Activated naive CD4-positive, alpha-beta T cell treated with anti-CD3 and anti-CD28 coated beads for 36 hours (primary cell): Measurements from ENCODE around the gene PPARA. TPM values are rescaled to one million over a fixed set of nuclear protein-coding genes. Genes with fewer than 3 reads are reported as not detected.
"Not testable (repeated sequence)": the region's sequence is repeated elsewhere in the genome, so short reads cannot be mapped to it uniquely, and the experiment has no call there.

Experiments
- CTCF ChIA-PET: fragments of 350-600 bp; sonication (Branson Sonifier 250); formaldehyde crosslinking; loops from one replicate; lab custom pipeline; 2021; ENCODE audit warnings: antibody characterized with exemption; lab: Charles Lee
- DNase-seq: peaks from one replicate; pipeline ENCODE4 v3.0.0-alpha.2; 2020
- H3K27ac Mint-ChIP-seq: one replicate; pipeline ENCODE4 v1.8.0; 2021; ENCODE audit warnings: mild to moderate bottlenecking, mixed read lengths
- H3K27me3 Mint-ChIP-seq: one replicate; pipeline ENCODE4 v1.8.0; 2021; ENCODE audit warnings: low read depth, mixed read lengths
- H3K36me3 Mint-ChIP-seq: one replicate; pipeline ENCODE4 v1.8.0; 2021; ENCODE audit warnings: low read depth, mixed read lengths
- H3K4me1 Mint-ChIP-seq: one replicate; pipeline ENCODE4 v1.8.0; 2021; ENCODE audit warnings: low read depth, mixed read lengths
- H3K4me3 Mint-ChIP-seq: one replicate; pipeline ENCODE4 v1.8.0; 2021; ENCODE audit warnings: mild to moderate bottlenecking, moderate library complexity, mixed read lengths
- H3K9me3 Mint-ChIP-seq: one replicate; pipeline ENCODE4 v1.8.0; 2021; ENCODE audit warnings: mixed read lengths
- intact Hi-C: fragments of 100-400 bp; cut with micrococcal nuclease; formaldehyde crosslinking; loops from one replicate; pipeline ENCODE4 v1.15.1; 2023
- total RNA-seq, 2 experiments: library from RNA; stranded (reverse); gene quantifications; one replicate each; pipeline ENCODE4 v1.2.3, GENCODE V29; 2021

PPARA gene
- total RNA-seq, 2 experiments from 2014 or later: 4.9 to 6.5 TPM

DNA sequence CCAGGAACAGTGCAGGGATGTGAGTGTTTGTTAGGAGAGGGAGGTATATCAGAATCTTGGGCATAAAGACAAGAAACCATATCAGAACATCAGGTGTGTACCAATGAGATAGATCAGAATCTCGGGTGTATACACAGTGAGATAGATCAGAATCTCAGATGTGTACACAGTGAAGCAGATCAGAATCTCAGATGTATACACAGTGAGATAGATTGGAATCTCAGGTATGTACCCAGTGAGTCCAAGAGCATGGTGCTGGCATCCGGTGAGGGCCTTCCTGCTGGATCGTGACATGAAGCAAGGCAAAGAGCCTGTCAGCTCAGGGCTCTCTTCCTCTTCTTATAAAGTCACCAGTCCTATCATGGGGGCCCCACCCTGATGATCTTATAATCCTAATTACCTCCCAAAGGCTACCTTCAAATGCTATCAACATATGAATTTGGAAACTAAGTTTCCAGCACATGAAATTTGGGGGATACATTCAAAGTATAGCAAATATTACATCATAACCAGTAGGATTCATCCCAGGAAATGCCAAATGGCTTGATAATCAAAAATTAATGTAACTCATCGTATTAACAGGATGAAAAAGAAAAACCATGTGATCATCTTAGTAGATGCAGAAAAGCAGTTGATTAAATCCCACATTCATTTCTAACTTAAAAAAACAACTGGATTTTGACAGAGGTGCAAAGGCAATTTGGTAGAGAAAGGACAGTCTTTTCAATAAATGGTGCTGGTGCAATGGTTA is 28.6 kb downstream of the PPARA start:
- Mint-ChIP-seq H3K36me3 (peaks cover 48% of the 10 kb centered on the region), H3K4me3 (no peak overlapping the region), H3K9me3 (peaks cover 32% of the 10 kb centered on the region), H3K27ac (no peak overlapping the region), H3K4me1 (peaks cover 3% of the 10 kb centered on the region), H3K27me3 (no peaks in the 10 kb centered on the region)
- intact Hi-C loops: no loop called here
- CTCF ChIA-PET: no interaction called here
- no peak for DNase-seq

DNA sequence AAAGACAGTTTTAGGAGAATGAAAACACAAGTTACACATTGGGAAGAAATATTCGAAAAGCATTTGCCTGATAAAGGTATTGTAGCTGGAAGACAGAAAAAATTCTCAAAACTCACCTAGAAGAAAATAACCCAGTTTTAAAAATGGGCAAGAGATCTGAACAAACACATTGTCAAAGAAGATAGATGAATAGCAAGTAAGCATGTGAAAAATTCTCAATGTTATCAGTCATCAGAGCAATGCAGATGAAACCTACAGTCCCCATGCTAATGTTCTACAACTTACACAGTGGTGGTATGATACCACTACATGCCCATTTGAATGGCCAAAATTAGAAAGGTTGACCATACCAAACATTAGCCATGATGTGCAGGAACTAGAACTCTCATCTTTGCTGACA is 29.4 kb downstream of the PPARA start:
- intact Hi-C loops: no loop called here
- Mint-ChIP-seq H3K4me3 (no peak overlapping the region), H3K9me3 (peaks cover 32% of the 10 kb centered on the region), H3K4me1 (peaks cover 3% of the 10 kb centered on the region), H3K27ac (no peak overlapping the region), H3K27me3 (no peaks in the 10 kb centered on the region), H3K36me3 (peaks cover 48% of the 10 kb centered on the region)
- CTCF ChIA-PET: no interaction called here
- no peak for DNase-seq

DNA sequence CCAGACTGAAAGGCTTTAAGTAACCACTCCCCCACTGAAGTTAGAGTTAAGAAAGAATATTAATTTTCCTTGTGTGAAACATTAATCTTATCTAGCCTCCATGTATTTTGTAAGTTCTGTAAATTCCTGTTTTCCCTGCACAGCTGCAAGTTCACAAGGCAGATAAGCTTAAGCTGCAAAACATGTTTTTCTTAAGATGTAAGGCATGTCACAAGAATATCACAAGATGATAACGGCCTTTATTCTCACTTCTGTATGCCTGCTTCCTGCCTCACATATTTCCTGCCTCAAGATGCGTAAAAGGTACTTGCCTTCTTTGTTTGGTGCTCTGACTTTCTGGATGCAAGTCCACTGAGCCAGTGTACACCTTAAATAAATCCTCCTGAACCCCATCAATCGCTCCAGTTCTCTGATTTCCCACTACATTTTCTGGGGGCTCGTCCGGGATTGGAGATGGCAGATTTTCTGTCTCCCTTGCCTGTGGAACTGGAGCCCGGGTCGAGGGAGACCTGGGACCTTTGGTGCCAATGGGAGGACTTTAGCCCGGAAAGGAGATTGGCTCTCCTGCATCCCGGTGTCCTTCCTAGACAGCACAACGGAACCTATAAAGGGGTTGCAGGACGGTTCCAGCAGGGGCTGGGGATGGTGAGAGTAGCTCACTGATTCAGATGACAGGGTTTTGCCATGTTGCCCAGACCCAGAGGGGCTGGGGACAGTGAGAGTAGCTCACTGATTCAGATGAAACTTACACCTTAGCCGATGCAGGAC is 30.2 kb downstream of the PPARA start:
- CTCF ChIA-PET: no interaction called here
- Mint-ChIP-seq H3K4me1 (peaks cover 3% of the 10 kb centered on the region), H3K27me3 (no peaks in the 10 kb centered on the region), H3K4me3 (no peak overlapping the region), H3K27ac (no peak overlapping the region), H3K36me3 (peaks cover 50% of the 10 kb centered on the region), H3K9me3 (peaks cover 32% of the 10 kb centered on the region)
- DNase-seq: peak; percentile 23
- intact Hi-C loops: no loop called here

DNA sequence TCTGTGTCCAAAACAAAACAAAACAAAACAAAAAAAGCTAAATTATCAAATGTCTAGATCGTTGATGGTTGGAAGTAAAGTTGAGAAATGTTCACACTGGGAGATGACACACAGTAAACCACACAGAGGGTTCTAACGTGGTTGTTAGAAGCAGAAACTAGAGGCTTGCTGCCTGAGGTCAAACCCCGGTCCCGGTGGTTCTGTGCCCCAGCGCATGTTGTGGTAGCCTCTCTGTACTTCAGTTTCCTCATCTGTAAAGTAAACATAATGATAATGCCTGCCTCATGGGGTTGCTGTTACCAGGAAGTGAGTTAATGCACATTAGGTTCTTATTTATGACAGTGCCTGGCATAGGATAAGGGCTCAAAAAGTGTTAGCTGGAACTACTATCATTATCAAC is 33.4 kb downstream of the PPARA start:
- no peak overlapping the region for H3K4me3 Mint-ChIP-seq
- H3K27ac Mint-ChIP-seq: no peak overlapping the region
- peaks cover 36% of the 10 kb centered on the region for H3K36me3 Mint-ChIP-seq
- no peak for DNase-seq
- intact Hi-C loops: no loop called here
- H3K27me3 Mint-ChIP-seq: no peaks in the 10 kb centered on the region
- no peaks in the 10 kb centered on the region for H3K4me1 Mint-ChIP-seq
- H3K9me3 Mint-ChIP-seq: peaks cover 27% of the 10 kb centered on the region
- CTCF ChIA-PET: no interaction called here

DNA sequence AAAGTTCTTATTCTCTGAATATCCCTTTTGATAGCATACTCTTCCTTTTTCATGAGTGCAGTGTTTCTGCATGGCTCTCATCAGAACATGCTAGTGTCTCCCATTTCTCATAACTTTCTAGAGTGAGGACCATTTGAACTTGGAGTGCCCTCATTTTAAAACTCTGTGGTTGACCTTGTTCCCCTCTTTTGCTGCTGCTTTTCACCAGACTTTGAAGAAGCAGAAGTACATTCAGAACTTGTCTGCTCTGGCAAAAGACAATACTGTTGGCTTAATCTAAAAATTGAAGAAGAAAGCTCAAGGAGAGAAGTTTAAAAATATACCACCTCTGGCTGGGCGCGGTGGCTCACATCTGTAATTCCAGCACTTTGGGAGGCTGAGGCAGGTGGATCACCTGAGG is 35.0 kb downstream of the PPARA start:
- CTCF ChIA-PET: no interaction called here
- H3K36me3 Mint-ChIP-seq: peaks cover 26% of the 10 kb centered on the region

GRCh38 chr22:46187862-46188261 is 37.5 kb downstream of the PPARA start:
- peaks cover 2% of the 10 kb centered on the region for H3K9me3 Mint-ChIP-seq
- no peak overlapping the region for H3K4me3 Mint-ChIP-seq
- CTCF ChIA-PET: no interaction called here
- H3K27me3 Mint-ChIP-seq: no peaks in the 10 kb centered on the region
- intact Hi-C loops: no loop called here
- H3K27ac Mint-ChIP-seq: no peak overlapping the region
- H3K36me3 Mint-ChIP-seq: peaks cover 12% of the 10 kb centered on the region
- no peaks in the 10 kb centered on the region for H3K4me1 Mint-ChIP-seq
- DNase-seq: no peak

More for the DNA sequence above, 35.0 kb downstream of the PPARA start:
- Mint-ChIP-seq H3K4me1 (no peaks in the 10 kb centered on the region), H3K9me3 (peaks cover 14% of the 10 kb centered on the region), H3K27ac (no peak overlapping the region), H3K27me3 (no peaks in the 10 kb centered on the region), H3K4me3 (no peak overlapping the region)
- intact Hi-C loops: no loop called here
- no peak for DNase-seq

DNA sequence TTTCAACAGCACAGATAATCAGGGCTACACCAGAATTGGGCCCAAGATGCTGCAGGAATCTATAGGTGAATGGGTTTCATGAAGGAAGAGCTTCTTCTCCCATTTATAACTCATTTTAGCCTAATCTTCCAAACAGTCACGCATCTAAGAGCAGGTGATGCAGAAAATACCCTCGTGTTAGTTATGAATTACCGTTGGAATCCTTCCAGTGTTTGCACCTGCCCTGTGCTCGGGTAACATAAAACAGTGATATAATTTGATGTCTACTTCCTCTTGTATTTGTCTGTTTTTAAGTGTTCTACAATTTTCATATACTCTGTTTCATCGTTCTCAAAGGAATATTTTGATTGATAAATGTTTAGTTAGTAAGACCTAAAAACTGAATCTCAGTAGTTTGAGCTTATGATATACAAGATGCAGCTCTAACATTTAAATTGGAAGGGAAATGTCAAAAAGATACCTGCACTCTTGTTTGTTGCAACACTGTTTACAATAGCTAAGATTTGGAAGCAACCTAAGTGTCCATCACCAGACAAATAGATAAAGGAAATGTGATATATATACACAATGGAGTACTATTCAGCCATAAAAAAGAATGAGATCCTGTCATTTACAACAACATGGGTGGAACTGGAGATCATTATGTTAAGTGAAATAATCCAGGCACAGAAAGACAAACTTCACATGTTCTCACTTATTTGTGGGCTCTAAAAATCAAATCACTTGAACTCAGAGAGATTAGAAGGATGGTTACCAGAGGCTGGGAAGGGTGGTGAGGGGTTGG is 42.1 kb downstream of the PPARA start:
- Mint-ChIP-seq H3K4me3 (no peak overlapping the region), H3K9me3 (peaks cover 2% of the 10 kb centered on the region), H3K27me3 (no peaks in the 10 kb centered on the region), H3K36me3 (peaks cover 3% of the 10 kb centered on the region), H3K4me1 (no peaks in the 10 kb centered on the region), H3K27ac (no peak overlapping the region)
- DNase-seq: no peak
- intact Hi-C loops: no loop called here
- CTCF ChIA-PET: interaction anchor here (0.6 kb wide), 1 partner anchor 25 kb away, joined by 3 read pairs; no protein-coding TSS in a partner anchor

- DNase-seq: no peak
- no peak overlapping the region for H3K4me3 Mint-ChIP-seq
- CTCF ChIA-PET: no interaction called here
- intact Hi-C loops: no loop called here
- peaks cover 2% of the 10 kb centered on the region for H3K9me3 Mint-ChIP-seq
- H3K27me3 Mint-ChIP-seq: no peaks in the 10 kb centered on the region
- no peak overlapping the region for H3K27ac Mint-ChIP-seq
- no peaks in the 10 kb centered on the region for H3K4me1 Mint-ChIP-seq
- H3K36me3 Mint-ChIP-seq: peaks cover 3% of the 10 kb centered on the region
Observed at GRCh38 chr22:46193898-46194310, 43.6 kb downstream of the PPARA start.

DNA sequence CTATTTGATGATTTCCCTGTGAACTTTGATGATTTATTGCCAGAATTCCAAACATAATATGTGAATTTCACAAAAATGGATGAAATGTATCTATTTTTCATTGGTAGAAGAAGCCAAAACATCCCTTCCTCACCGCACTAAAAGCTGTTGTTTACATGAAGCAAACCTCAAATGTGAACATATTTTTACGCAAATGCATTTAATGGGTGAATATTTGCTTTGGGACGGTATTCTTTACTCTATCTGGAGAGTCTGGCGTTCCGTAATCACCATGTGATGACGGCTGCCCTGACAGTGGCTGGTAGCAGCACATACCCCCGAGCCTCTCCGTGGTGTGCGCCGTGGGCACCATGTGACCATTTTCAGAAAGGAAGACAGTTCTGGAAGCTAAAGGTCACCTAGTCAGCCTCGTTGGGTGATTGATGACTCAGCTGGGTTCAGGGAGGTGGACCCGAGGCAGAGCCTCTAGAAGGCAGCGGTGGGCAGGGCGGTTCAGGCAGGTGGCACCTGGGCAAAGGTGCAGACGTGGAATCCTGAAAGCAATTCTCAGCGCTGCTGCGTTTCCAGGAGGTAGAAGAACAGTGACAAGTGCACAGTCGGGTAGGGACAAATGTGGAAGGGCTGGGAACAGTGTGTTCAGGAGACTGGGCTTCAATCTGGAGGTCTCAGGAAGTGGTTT is 45.3 kb downstream of the PPARA start:
- intact Hi-C loops: no loop called here
- CTCF ChIA-PET: no interaction called here
- DNase-seq: no peak
- H3K27ac Mint-ChIP-seq: no peak overlapping the region
- peaks cover 6% of the 10 kb centered on the region for H3K36me3 Mint-ChIP-seq
- H3K27me3 Mint-ChIP-seq: no peaks in the 10 kb centered on the region
- no peaks in the 10 kb centered on the region for H3K4me1 Mint-ChIP-seq
- H3K4me3 Mint-ChIP-seq: no peak overlapping the region
- peaks cover 2% of the 10 kb centered on the region for H3K9me3 Mint-ChIP-seq

DNA sequence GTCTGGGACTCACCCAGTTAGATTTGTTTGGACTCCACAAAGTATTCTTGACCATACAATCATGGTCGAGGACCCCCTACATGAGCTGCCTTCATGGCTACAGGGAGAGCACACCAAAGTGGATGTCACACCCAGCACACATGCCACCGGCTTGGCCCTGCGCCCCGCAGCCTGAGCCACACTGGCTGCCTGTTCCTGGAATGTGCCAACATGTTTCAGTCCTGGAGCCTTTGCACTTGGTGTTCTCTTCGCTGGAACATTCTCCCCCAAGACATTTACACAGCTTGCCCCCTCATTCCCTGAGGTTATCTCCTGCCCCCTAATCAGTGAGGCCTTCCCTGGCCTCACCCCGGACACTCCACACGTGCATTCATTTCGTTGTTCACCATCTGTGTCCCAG is 46.0 kb downstream of the PPARA start:
- DNase-seq: no peak
- H3K4me3 Mint-ChIP-seq: no peak overlapping the region
- H3K9me3 Mint-ChIP-seq: peaks cover 2% of the 10 kb centered on the region
- no peaks in the 10 kb centered on the region for H3K4me1 Mint-ChIP-seq
- intact Hi-C loops: no loop called here
- peaks cover 5% of the 10 kb centered on the region for H3K36me3 Mint-ChIP-seq
- CTCF ChIA-PET: no interaction called here
- no peaks in the 10 kb centered on the region for H3K27me3 Mint-ChIP-seq
- H3K27ac Mint-ChIP-seq: no peak overlapping the region

- Mint-ChIP-seq H3K27me3 (no peaks in the 10 kb centered on the region), H3K36me3 (peaks cover 4% of the 10 kb centered on the region), H3K9me3 (no peaks in the 10 kb centered on the region), H3K4me3 (no peak overlapping the region), H3K27ac (no peak overlapping the region), H3K4me1 (no peaks in the 10 kb centered on the region)
- CTCF ChIA-PET: no interaction called here
- intact Hi-C loops: no loop called here
- no peak for DNase-seq
Observed at GRCh38 chr22:46198274-46198673, 47.9 kb downstream of the PPARA start.

- DNase-seq, H3K36me3 Mint-ChIP-seq, H3K27ac Mint-ChIP-seq, H3K27me3 Mint-ChIP-seq, H3K4me3 Mint-ChIP-seq, H3K9me3 Mint-ChIP-seq, intact Hi-C loops, H3K4me1 Mint-ChIP-seq: not testable (repeated sequence)
- CTCF ChIA-PET: interaction anchor here (0.6 kb wide), 1 partner anchor 621 kb away, joined by 3 read pairs; no protein-coding TSS in a partner anchor
Observed at GRCh38 chr22:46198806-46199205, 48.5 kb downstream of the PPARA start.
